ENCODE data around the gene MED12L.

GRCh38 chr3:151367448-151367847 is 282.0 kb downstream of the MED12L start:
- TF ChIP-seq POLR2A (IDR thresholded peaks at IDR 0.05) (no peak), POLR2AphosphoS5 (IDR thresholded peaks at IDR 0.05) (no peak), CTCF (IDR thresholded peaks at IDR 0.05) (no peak), EP300 (IDR thresholded peaks at IDR 0.05) (no peak)

Data from upper lobe of left lung (tissue), 4 donors.